ENCODE results near the gene TMEM86B.

TMEM86B gene

GRCh38 chr19:55257461-55258420 lies 29.2 kb upstream of the TMEM86B start:
- DNase-seq (ENCODE audit: low read depth in 2 of 2) = no peak

DNA sequence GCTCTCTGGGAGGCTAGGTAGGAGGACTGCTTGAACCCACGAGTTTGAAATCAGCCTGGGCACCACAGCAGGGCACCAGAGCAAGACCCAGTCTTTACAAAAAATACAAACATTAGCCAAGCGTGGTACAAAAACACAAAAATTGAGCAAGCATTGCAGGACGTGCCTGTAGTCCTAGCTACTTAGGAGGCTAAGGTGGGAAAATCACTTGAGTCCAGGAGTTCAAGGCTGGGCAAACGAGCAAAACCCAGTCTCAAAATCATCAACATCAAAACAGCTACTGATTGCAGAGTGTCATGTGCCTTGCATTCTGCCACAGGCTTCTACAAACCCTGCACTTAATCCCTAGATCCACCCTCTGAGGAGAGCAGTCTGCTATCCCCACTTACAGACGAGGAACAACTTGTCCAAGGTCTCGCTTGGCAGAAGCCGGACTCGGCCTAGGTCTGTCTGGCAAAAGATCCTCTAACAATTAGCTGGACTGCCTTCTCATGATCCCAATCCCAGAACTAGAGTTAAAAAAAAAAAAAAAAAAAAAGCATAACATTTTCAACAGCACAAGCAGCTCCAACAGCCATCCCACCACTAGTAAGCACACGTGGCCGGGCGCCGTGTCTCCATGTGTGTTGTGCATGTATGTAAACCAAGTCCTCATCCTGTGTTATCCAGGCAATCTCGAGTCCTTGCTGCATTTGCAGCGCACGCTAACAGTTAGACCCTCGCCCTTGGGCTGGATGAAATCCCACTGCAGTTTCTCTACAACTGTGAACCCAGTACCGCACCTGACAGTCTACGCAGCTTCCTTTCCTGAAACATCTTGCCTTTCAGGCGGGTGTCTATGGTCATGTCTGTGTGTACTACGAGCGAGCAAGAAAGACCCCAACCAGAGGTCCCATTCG lies 28.2 kb upstream of the TMEM86B start:
- no peak for DNase-seq (ENCODE audit: low read depth in 2 of 2)

DNA sequence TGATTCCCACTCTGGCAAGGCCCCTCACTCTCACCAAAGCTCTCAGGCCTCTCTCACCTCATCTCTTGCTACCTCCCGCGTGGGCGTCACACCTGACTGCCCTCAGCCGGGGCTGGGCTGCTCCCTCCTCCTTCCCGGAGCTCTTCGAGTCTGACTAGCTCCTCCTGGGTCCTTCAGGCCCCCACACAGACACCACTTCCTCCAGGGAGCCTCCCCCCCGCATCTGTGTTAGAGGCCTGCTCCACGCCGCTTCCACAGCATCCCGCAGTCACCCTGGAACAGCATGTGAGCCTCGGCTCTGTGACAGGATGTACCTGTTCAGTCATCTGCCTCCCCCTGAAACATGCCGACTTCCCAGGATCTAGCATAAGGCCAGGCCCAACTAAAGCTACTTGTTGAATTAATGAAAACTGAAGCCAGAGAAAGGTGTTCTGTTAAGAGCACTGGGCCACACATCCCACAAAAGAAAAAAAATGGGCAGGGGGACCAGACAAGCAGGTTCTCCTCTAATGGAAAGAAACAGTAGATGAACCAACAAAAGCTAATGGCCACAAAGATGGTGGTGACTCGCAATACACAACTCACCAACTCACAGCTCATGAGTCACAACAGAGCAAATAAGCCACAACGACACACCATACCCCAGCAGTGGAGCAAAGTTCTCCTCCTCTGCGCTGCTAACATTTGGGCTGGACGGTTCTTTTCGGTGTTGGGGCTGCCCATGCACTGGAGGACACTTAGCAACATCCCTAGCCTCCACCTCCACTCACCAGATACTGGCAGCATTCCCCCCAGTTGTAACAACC lies 27.3 kb upstream of the TMEM86B start:
- DNase-seq (ENCODE audit: low read depth in 2 of 2) = peak; percentile 44 to 56

GRCh38 chr19:55254625-55254977 lies 26.0 kb upstream of the TMEM86B start:
- no peak for DNase-seq (ENCODE audit: low read depth in 2 of 2)

DNA sequence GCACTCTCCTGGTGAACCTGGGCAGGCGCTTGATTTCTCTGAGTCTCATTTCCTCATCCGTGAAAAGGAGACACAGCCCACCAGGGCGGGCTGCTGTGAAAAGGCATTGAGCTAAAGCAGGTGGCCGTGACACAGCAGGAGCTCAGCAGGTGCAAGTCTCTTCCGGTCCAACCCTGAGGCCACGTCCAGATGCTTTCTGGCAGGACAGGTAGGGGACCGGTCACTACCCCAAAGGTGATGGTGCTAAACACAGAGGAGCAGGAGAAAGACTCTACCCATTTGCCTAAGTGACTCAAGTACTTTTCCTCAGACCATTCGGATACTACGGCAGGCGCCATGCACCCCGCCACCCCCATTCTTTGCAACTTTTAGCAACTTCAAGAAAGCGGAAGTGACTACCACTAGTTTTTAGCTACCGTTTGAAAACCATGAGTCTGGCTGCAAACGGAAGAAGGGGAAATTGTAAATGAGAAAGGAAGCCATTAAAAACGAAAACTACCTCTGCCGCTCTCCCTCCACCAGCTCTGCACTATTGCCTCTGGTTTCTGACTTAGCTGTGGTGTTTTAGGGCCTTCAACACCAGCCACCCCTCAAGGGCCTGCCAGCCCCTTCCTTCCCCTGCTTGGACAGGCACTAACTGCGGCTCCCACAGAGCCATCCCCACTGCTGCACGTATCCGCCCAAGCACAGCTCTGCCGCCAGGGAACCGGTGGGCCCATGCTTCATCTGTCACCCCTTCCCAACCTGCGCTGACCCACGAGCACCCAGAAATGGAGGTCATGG lies 25.5 kb upstream of the TMEM86B start:
- DNase-seq (ENCODE audit: low read depth in 2 of 2) = no peak

GRCh38 chr19:55252760-55253663 lies 24.4 kb upstream of the TMEM86B start:
- DNase-seq (ENCODE audit: low read depth in 2 of 2) = no peak

DNA sequence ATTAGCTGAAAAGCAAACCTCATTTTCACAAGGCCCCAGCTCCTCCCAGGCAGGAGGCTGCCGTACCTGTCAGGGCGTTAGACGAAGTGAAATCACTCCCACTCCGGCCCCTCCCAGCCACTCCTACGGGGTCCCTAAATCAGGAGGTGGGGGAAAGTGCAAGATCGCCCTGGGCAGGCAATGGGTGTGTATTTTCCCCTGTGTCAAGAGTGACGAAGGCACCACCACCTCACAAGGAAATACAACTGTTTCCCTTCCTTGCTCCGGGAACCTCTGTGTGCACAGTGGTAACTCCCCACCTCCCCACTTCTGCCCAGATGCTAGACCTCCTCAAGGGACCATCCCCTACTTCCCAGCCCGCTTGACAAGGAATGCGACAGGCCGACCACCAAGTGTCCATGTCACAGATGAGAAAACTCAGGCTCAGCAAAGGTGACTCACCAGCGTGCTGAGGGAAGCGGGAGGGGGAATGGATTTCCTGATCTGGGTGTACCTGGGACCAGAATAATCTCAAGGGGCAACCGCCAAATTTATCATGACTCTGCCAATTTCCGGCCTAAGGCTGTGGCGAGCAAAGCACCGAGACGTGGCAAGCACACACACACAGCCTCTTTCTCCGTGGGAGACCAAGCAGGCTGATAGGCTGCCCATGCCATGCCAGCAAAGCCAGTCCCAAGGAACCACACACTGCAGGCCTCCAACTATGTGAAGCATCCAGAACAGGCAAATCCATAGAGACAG lies 22.9 kb upstream of the TMEM86B start:
- no peak for DNase-seq (ENCODE audit: low read depth in 2 of 2)

- no peak for DNase-seq (ENCODE audit: low read depth in 2 of 2)
These were observed 21.9 kb upstream of the TMEM86B start for GRCh38 chr19:55250262-55251036.

DNA sequence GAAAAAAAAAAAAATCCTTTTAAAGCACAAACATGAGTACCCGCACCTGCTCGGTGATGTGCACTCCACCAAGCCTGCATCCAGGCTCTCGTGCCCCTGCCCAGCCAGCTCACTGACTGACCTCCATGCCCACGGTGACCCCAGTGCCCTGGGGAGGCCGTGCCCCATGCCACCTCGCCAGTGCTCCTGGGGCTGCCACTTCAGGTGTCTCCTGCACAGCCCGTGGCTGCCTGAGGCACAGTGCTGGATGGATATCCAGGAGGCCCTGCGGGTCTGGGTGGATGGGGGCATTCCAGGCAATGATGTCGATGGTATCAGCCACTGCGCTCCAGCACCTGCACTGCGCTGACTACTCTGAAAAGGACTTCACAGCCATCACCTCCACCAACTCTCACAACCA lies 21.3 kb upstream of the TMEM86B start:
- no peak for DNase-seq (ENCODE audit: low read depth in 2 of 2)

DNA sequence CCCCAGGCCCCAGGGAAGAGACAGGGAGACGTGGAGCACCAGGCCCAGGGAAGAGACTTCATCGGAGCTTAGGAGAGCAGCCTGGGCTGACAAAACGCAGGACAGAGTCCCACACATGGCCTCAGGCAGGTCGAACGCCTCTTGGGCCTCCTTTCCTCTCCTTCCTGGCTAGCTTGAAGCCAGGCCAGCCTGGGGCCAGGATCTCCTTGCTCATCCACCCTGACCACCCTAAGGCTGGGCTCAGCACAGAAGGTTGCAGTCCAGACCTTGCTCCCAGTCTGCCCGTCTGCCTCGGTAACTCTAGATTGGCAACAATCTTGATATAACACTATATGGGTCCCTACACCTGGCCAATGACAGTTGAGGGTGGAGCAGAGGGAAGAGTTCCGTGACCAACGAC lies 20.1 kb upstream of the TMEM86B start:
- DNase-seq (ENCODE audit: low read depth in 2 of 2) = no peak

GRCh38 chr19:55248166-55248675 lies 19.7 kb upstream of the TMEM86B start:
- DNase-seq (ENCODE audit: low read depth in 2 of 2) = no peak

DNA sequence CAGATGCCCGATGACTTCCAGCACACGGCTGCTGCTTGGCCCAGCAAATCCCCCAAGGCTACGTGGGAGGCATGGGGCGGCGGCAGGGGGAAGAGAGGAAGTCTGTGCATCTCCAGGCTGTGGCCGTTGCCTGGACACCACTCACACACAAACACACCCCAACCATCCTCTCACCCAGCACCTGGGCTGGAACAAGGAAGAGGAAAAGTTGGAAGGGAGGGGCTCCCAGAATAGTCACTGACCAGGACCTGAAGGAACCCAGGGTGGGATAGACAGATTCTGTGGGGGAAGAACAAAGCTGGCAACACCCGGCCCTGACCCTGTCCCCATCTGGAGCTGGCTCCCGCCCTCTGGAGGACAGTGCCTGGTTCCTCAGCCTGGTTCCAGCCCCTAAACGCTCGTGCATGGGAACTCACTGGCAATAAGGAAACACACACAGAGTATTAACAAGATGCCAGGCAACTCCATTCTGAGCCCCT lies 19.1 kb upstream of the TMEM86B start:
- DNase-seq (ENCODE audit: low read depth in 2 of 2) = no peak

- DNase-seq (ENCODE audit: low read depth in 2 of 2) = no peak
These were observed 18.2 kb upstream of the TMEM86B start for GRCh38 chr19:55246462-55247451.

DNA sequence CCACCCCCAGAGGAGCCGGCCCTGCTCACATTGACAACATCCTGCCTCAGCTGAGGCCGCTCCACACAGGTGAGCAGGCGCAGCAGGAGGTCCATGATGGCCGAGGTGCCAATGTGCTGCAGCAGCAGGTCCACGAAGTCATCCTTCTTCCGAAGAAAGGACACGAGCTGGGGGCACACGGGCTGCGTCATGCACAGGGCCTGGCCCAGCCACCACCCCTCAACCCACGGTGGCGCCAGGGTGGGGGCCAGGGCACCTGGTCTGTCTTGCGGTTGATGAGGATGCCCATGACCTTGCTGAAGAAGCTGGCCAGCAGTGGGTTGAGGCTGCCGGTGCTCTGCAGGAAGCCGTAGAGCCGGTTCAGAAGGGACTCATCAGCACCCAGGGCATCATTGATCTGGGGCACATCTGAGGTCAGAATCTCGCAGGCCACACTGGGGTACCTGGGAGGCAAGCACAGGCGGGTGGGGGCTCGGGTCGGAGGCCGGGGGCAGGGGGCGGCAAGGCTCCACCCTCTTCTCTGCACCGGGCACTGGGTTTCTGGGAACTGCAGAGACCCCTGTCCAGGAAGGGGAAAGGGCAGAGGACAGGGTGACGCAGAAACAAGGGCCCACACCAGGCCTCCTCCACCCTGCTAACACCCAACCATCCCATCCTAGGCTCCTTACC lies 16.8 kb upstream of the TMEM86B start:
- no peak for DNase-seq (ENCODE audit: low read depth in 2 of 2)

DNA sequence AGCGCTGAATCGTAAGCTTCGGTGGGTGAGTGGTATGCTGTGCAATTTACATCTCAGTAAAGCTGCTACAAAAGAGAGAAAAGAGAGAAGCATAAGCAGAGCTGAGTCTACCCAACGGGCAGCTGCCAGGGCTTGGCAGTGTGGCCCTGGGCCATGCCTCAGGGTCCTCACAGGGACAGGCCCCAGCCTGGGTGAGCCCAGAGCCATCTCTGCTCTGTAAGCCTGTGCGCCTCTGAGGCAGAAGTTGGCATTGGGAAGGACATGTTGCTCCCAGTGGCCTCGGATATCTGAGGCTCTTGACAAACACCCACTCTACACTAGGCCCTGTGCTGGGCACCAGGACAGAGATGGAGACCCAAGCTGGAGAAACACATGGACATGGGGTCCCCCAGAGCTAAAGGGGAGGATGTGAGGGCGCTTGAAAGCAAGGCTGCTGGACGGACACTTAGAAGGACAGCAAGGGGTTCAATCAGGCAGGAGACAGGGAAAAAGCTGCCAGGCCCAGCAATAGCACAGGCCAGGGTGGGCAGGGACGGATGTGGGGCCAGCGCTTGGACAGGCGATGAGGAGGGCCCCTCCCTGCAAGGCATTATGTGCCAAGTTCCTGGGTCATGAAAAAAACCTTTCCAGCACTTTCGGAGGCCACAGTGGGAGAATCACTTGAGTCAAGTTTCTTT lies 15.6 kb upstream of the TMEM86B start:
- DNase-seq (ENCODE audit: low read depth in 2 of 2) = no peak

DNA sequence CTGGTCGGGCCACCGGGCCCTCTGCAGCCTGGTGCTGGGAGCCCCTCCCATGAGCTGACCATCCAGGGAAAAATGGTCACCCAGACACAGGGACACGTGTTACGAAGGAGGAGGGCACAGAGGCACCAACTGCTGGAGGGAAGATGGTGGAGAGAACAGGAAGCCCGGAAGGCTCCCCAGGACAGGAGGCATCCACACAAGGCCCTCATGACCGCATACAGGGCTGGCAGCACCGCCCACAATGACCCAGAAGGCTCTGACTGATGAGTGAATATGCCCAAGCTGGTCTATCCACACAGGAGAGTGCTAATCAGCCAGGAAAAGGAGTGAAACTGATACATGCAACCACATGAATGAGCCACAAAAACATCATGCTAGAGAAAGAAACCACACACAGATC lies 14.0 kb upstream of the TMEM86B start:
- DNase-seq (ENCODE audit: low read depth in 2 of 2) = no peak

Measured in stimulated activated CD4-positive, alpha-beta T cell treated with anti-CD3 and anti-CD28 coated beads, Interleukin-15, amount 100 ng/mL, for 48 hours (primary cell).